GM21529 (cell line): ENCODE data around the gene TENT5A.

Experiments used
- ATAC-seq: cut with Tn5 transposase; IDR thresholded peaks from one replicate; pipeline ENCODE4 v1.9.1; 2021; ENCODE audit not compliant: unreplicated experiment

The TENT5A gene

GRCh38 chr6:81718126-81718525 lies 34.4 kb downstream of the TENT5A start:
- no peak for ATAC-seq

- no peak for ATAC-seq
These were observed 37.8 kb downstream of the TENT5A start for GRCh38 chr6:81714684-81715083.

- no peak for ATAC-seq
These were observed 39.3 kb downstream of the TENT5A start for GRCh38 chr6:81713205-81713604.

GRCh38 chr6:81708113-81708699 lies 44.3 kb downstream of the TENT5A start:
- ATAC-seq, result no peak

- ATAC-seq, result no peak
These were observed 47.8 kb downstream of the TENT5A start for GRCh38 chr6:81704700-81705099.

- no peak for ATAC-seq
These were observed 52.1 kb downstream of the TENT5A start for GRCh38 chr6:81700414-81700813.

- no peak for ATAC-seq
These were observed 54.9 kb downstream of the TENT5A start for GRCh38 chr6:81697559-81697958.

GRCh38 chr6:81696524-81696923 lies 56.0 kb downstream of the TENT5A start:
- ATAC-seq, result no peak
